HG03159 (cell line): ENCODE measurements around the gene SPIB.

Source experiments
- ATAC-seq: cut with Tn5 transposase; IDR thresholded peaks from one replicate; pipeline ENCODE4 v1.9.1; 2021; ENCODE audit warnings: mild to moderate bottlenecking, moderate library complexity; ENCODE audit not compliant: unreplicated experiment

The SPIB gene

GRCh38 chr19:50417111-50418081 lies 1.3 kb upstream of the SPIB start:
- no peak for ATAC-seq

GRCh38 chr19:50419022-50419579 lies 363 bp downstream of the SPIB start:
- ATAC-seq = no peak

GRCh38 chr19:50419580-50420035 lies 870 bp downstream of the SPIB start:
- no peak for ATAC-seq

GRCh38 chr19:50420127-50420526 lies 1.4 kb downstream of the SPIB start:
- ATAC-seq = no peak

GRCh38 chr19:50420808-50421207 lies 2.1 kb downstream of the SPIB start:
- no peak for ATAC-seq

- ATAC-seq = no peak
Measured at GRCh38 chr19:50422397-50423278, 3.9 kb downstream of the SPIB start.

- no peak for ATAC-seq
Measured at GRCh38 chr19:50423279-50424113, 4.8 kb downstream of the SPIB start.

- ATAC-seq = no peak
Measured at GRCh38 chr19:50425581-50425980, 6.8 kb downstream of the SPIB start.

GRCh38 chr19:50427318-50427925 lies 8.7 kb downstream of the SPIB start:
- no peak for ATAC-seq

GRCh38 chr19:50427997-50428425 lies 9.3 kb downstream of the SPIB start:
- no peak for ATAC-seq

- ATAC-seq = no peak
Measured at GRCh38 chr19:50428772-50429463, 10.2 kb downstream of the SPIB start.

GRCh38 chr19:50430888-50431342 lies 12.2 kb downstream of the SPIB start:
- peak; percentile 11 for ATAC-seq

GRCh38 chr19:50431343-50432220 lies 12.8 kb downstream of the SPIB start:
- peak; percentile 69 for ATAC-seq

GRCh38 chr19:50432221-50433028 lies 13.7 kb downstream of the SPIB start, which contains the start of gene MYBPC2:
Gene MYBPC2 (plus strand): TSS chr19:50432892. CDS start chr19:50432954, 62 bp downstream.
- no peak for ATAC-seq

- ATAC-seq = no peak
Measured at GRCh38 chr19:50433201-50434180, 14.8 kb downstream of the SPIB start.

- ATAC-seq = no peak
Measured at GRCh38 chr19:50434525-50434924, 15.8 kb downstream of the SPIB start.
